Activated B cell treated with CpG ODN at 0.5 μM for 24 hours (primary cell): ENCODE measurements around the gene BACE1-AS. TPM values are rescaled to one million over a fixed set of nuclear protein-coding genes. Genes with fewer than 3 reads are reported as not detected.

Source experiments
- ATAC-seq: fragments of 200-7000 bp; cut with Tn5 transposase; one replicate; pipeline ENCODE4 v1.10.0; 2021; ENCODE audit warnings: low read depth, mild to moderate bottlenecking, moderate library complexity
- CTCF ChIA-PET: fragments of 350-600 bp; sonication (Branson Sonifier 250); formaldehyde crosslinking; loops from one replicate; lab custom pipeline; 2021; ENCODE audit warnings: antibody characterized with exemption; lab: Charles Lee
- POLR2A ChIA-PET: fragments of 350-600 bp; sonication (Branson Sonifier 250); formaldehyde crosslinking; loops from one replicate; lab custom pipeline; 2021; ENCODE audit warnings: antibody characterized with exemption; lab: Charles Lee
- DNase-seq: peaks from one replicate; pipeline ENCODE4 v3.0.0; 2022
- H3K27ac Mint-ChIP-seq: one replicate; pipeline ENCODE4 v1.8.0; 2020; ENCODE audit warnings: mixed read lengths
- H3K27me3 Mint-ChIP-seq: one replicate; pipeline ENCODE4 v1.8.0; 2021; ENCODE audit warnings: mixed read lengths
- H3K36me3 Mint-ChIP-seq: one replicate; pipeline ENCODE4 v1.8.0; 2021; ENCODE audit warnings: low read depth, mixed read lengths
- H3K4me1 Mint-ChIP-seq: one replicate; pipeline ENCODE4 v1.8.0; 2021; ENCODE audit warnings: mixed read lengths
- H3K4me3 Mint-ChIP-seq: one replicate; pipeline ENCODE4 v1.8.0; 2020; ENCODE audit warnings: mild to moderate bottlenecking, mixed read lengths
- H3K9me3 Mint-ChIP-seq: one replicate; pipeline ENCODE4 v1.8.0; 2020; ENCODE audit warnings: mixed read lengths
- CTCF ChIP-seq: fragments of 200-600 bp; IDR thresholded peaks from one replicate; pipeline ENCODE4 v1.8.0; 2022; ENCODE audit warnings: antibody characterized with exemption, mild to moderate bottlenecking
- intact Hi-C: fragments of 100-400 bp; cut with micrococcal nuclease; formaldehyde crosslinking; loops from one replicate; pipeline ENCODE4 v1.15.1; 2024
- total RNA-seq: library from RNA; stranded (reverse); gene quantifications from 2 replicates; pipeline ENCODE4 v1.2.3, GENCODE V29; 2022

The BACE1-AS gene
- total RNA-seq, 1 donor from 2014 or later = 7.9 TPM

DNA sequence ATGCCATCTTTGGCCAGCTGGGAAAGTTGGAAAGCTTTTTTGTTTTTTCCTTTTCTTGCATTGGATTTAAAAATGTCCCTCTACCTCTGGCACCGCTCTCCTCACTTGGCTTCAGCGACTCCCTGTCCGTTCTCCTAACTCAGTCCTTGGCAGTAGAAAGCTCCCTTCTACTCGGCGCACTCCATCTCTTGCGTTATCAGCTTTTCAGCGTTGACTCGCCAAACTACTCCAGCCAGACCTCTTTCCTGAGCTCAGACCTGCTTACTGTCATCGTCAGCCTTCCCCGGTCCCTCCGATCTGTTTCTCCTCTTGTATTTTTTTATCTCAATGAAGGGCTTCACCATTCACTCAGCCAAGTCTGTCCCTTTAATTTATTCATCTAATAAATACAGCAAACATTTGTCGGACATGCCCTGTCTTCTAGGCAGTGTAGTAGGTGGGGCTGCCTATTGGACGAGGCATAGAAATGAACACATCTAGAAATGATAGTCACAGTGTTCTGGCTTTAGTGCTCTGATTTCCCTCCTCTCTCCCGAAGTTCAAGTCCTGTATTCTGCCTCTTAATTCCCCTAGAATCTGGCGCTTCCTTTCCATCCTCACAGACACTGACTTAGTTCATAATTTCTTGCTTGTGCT lies 37.3 kb downstream of the BACE1-AS start:
- TF ChIP-seq CTCF = no peak
- H3K27ac Mint-ChIP-seq = no peak overlapping the region
- intact Hi-C loops = loop anchor here (2.0 to 5.0 kb wide), 2 partner anchors 150 to 489 kb away; partner anchors contain the start of gene SIDT2
- H3K36me3 Mint-ChIP-seq = peaks cover 4% of the 10 kb centered on the region
- POLR2A ChIA-PET = interaction anchor here (0.5 to 2.6 kb wide), 7 partner anchors 85 to 725 kb away, joined by 3 to 20 read pairs (median 4); partner anchors contain the start of genes PAFAH1B2, PCSK7 and SIDT2
- CTCF ChIA-PET = interaction anchor here (1.6 kb wide), 1 partner anchor 18 kb away, joined by 4 read pairs; no protein-coding TSS in a partner anchor
- H3K4me1 Mint-ChIP-seq = peaks cover 2% of the 10 kb centered on the region
- H3K27me3 Mint-ChIP-seq = no peaks in the 10 kb centered on the region
- no peaks in the 10 kb centered on the region for H3K9me3 Mint-ChIP-seq
- H3K4me3 Mint-ChIP-seq = no peak overlapping the region
- DNase-seq (peak; percentile 16), ATAC-seq (no peak)

GRCh38 chr11:117332843-117333242 lies 41.7 kb downstream of the BACE1-AS start:
- no peak for DNase-seq
- Mint-ChIP-seq H3K9me3 (no peaks in the 10 kb centered on the region), H3K27ac (no peak overlapping the region), H3K4me3 (no peak overlapping the region), H3K27me3 (no peaks in the 10 kb centered on the region), H3K4me1 (no peaks in the 10 kb centered on the region), H3K36me3 (peaks cover 29% of the 10 kb centered on the region)
- intact Hi-C loops = no loop called here
- ATAC-seq = no peak
- no peak for TF ChIP-seq CTCF
- CTCF ChIA-PET = no interaction called here
- POLR2A ChIA-PET = interaction anchor here (0.6 kb wide), 1 partner anchor 39 kb away, joined by 4 read pairs; no protein-coding TSS in a partner anchor

DNA sequence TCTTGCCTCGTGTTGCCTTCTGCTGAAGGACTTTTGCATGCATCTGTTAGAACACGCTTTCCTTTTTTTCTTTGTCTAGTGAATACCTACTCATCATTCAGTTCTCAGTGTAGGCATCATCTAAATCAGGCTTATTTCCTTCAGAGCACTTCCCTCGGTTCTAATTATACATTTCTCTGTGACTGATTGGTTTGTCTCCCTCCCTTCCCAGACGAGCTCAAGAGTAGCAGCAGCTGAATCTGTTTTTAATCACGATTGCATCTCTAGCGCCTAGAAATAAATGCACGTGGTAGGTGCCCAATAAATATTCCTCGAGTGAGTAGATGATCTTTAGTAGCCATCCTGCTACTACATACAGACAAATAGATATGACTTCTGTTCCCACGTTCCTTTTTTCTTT lies 42.8 kb downstream of the BACE1-AS start:
- Mint-ChIP-seq H3K4me3 (no peak overlapping the region), H3K27me3 (no peaks in the 10 kb centered on the region), H3K36me3 (peaks cover 40% of the 10 kb centered on the region), H3K4me1 (no peaks in the 10 kb centered on the region), H3K9me3 (no peaks in the 10 kb centered on the region), H3K27ac (no peak overlapping the region)
- TF ChIP-seq CTCF = no peak
- DNase-seq = no peak
- no peak for ATAC-seq
- intact Hi-C loops = no loop called here
- POLR2A ChIA-PET = no interaction called here
- CTCF ChIA-PET = no interaction called here

DNA sequence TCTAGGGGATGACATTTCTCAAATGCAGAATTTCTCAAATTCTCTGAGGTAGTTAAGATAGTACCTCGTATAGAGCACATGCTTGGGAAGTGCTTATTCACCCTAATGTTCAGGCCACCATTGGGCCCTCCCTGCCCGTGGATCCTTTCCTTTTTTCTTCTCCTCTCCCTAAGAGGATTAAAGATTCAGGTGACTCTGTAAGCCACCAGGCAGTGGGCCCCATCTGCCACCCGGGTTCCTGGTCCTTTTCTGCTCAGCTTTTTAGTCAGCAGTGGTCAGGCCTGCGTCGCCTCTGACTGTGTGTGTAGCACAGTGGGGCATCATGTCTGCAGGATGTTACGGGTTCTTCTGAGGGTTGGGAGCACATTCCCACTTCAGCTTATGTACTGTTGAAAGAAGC lies 43.8 kb downstream of the BACE1-AS start:
- DNase-seq (no peak), ATAC-seq (no peak)
- Mint-ChIP-seq H3K27me3 (no peaks in the 10 kb centered on the region), H3K27ac (no peak overlapping the region), H3K9me3 (no peaks in the 10 kb centered on the region), H3K36me3 (peaks cover 47% of the 10 kb centered on the region), H3K4me1 (no peaks in the 10 kb centered on the region), H3K4me3 (no peak overlapping the region)
- TF ChIP-seq CTCF = no peak
- POLR2A ChIA-PET = no interaction called here
- intact Hi-C loops = no loop called here
- CTCF ChIA-PET = no interaction called here

GRCh38 chr11:117335399-117335798 lies 44.3 kb downstream of the BACE1-AS start:
- ATAC-seq (no peak), DNase-seq (no peak)
- Mint-ChIP-seq H3K4me3 (no peak overlapping the region), H3K36me3 (peaks cover 52% of the 10 kb centered on the region), H3K4me1 (no peaks in the 10 kb centered on the region), H3K9me3 (no peaks in the 10 kb centered on the region), H3K27me3 (no peaks in the 10 kb centered on the region), H3K27ac (no peak overlapping the region)
- TF ChIP-seq CTCF = no peak
- ChIA-PET POLR2A (no interaction called here), CTCF (no interaction called here)
- intact Hi-C loops = no loop called here
